ENCODE results near the gene S100B.

GRCh38 chr21:46555678-46556077 lies 49.2 kb downstream of the S100B start:
- TF ChIP-seq CTCF (IDR thresholded peaks at IDR 0.05 in 2 of 3, conservative IDR thresholded peaks at IDR 0.05 in 1 of 3; ENCODE audit: borderline replicate concordance in 1 of 3, insufficient read depth in 1 of 3, low read depth in 2 of 3, low read length in 2 of 3) (no peak), POLR2A (IDR thresholded peaks at IDR 0.05; ENCODE audit: borderline replicate concordance, extremely low read depth, insufficient read depth, insufficient read length) (no peak), EZH2phosphoT487 (IDR thresholded peaks at IDR 0.05; ENCODE audit: borderline replicate concordance) (no peak), ATF3 (IDR thresholded peaks at IDR 0.05) (no peak), CEBPB (IDR thresholded peaks at IDR 0.05; ENCODE audit: low read depth) (no peak), POLR2AphosphoS5 (IDR thresholded peaks at IDR 0.05; ENCODE audit: low read depth, low read length) (no peak), EZH2 (IDR thresholded peaks at IDR 0.05) (no peak), SIN3A (IDR thresholded peaks at IDR 0.05; ENCODE audit: low read depth) (no peak), SP1 (IDR thresholded peaks at IDR 0.05; ENCODE audit: low read depth) (no peak), REST (IDR thresholded peaks at IDR 0.05; ENCODE audit: low read depth) (no peak), MAX (IDR thresholded peaks at IDR 0.05) (no peak), RAD21 (IDR thresholded peaks at IDR 0.05; ENCODE audit: low read depth) (no peak)
